ENCODE measurements around the gene SETDB1. TPM values are rescaled to one million over a fixed set of nuclear protein-coding genes. Genes with fewer than 3 reads are reported as not detected.

Gene SETDB1
- total RNA-seq, 4 donors from 2014 or later: 20.5 to 39.5 (median 25.3) TPM

DNA sequence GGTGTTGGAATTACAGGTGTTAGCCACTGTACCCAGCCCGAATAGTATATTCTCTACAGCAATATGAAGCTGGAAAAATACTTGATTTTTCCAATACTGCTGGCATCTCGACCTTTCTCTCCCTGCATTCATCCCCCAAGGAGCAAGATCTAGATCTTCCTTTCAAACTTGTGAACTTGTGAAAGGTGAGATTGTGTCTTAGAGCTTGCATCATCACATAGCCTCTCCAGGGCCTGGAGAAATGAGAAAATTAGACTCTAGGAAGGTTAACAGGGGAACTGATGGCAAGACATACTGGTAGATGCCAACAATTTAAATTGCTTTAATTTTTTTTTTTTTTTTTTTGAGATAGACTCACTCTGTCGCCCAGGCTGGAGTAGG lies 84.2 kb downstream of the SETDB1 start:
- intact Hi-C loops (cut with DNase I): no loop called here
- Histone ChIP-seq H3K4me1 (peaks cover 27 to 72% (median 28%) of the 10 kb centered on the region in 3 donors), H3K9me3 (no peaks in the 10 kb centered on the region), H3K4me3 (no peak overlapping the region), H3K27me3 (no peaks in the 10 kb centered on the region), H3K27ac (no peak overlapping the region), H3K36me3 (peaks cover 0 to 21% (median 0%) of the 10 kb centered on the region in 3 donors)
- TF ChIP-seq POLR2A (IDR thresholded peaks at IDR 0.05) (no peak), CTCF (IDR thresholded peaks at IDR 0.05) (no peak)
- no peak for DNase-seq
- 80% methylated on average over 2 to 3 of the region's 3 CpGs for WGBS, 2 donors

GRCh38 chr1:151011154-151011850 lies 85.1 kb downstream of the SETDB1 start:
- peaks cover 22 to 62% (median 26%) of the 10 kb centered on the region in 3 donors for H3K4me1 ChIP-seq
- 60 to 65% methylated on average over 4 of the region's 4 CpGs for WGBS, 2 donors
- intact Hi-C loops (cut with DNase I): no loop called here
- no peak for DNase-seq
- TF ChIP-seq POLR2A (IDR thresholded peaks at IDR 0.05): no peak
- no peak for TF ChIP-seq CTCF (IDR thresholded peaks at IDR 0.05)
- H3K9me3 ChIP-seq: no peaks in the 10 kb centered on the region
- H3K36me3 ChIP-seq: peaks cover 0 to 21% (median 0%) of the 10 kb centered on the region in 3 donors
- no peak overlapping the region for H3K4me3 ChIP-seq
- H3K27me3 ChIP-seq: no peaks in the 10 kb centered on the region
- no peak overlapping the region for H3K27ac ChIP-seq

- Histone ChIP-seq H3K9me3 (no peaks in the 10 kb centered on the region), H3K4me1 (peaks cover 8 to 49% (median 15%) of the 10 kb centered on the region in 3 donors), H3K27ac (no peak overlapping the region), H3K36me3 (peaks cover 0 to 27% (median 0%) of the 10 kb centered on the region in 3 donors), H3K27me3 (no peaks in the 10 kb centered on the region), H3K4me3 (no peak overlapping the region)
- no peak for TF ChIP-seq CTCF (IDR thresholded peaks at IDR 0.05)
- TF ChIP-seq POLR2A (IDR thresholded peaks at IDR 0.05): no peak
- intact Hi-C loops (cut with DNase I): no loop called here
- no peak for DNase-seq
- WGBS, 2 donors: 92 to 95% methylated on average over 13 to 14 of the region's 14 CpGs
These were observed 86.7 kb downstream of the SETDB1 start for GRCh38 chr1:151012684-151013471.

DNA sequence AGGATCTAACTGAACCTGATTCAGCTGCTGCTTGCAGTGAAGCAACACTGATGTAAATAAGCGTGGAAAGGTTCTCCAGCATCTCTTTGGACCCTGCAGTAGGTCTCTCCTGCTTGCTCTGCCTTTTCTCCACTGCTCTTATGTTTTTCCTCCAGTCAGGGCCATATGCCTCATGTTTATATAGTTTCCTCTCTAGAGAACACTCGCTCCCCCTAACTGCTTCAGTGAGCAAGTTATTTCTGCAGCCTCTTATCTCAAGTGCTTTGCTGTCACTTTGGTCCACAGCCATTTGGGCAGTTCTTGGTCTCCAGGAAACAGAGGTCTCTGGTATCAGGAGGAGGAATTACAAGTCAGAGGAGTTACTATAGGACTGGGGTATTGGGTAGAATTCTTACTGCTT lies 87.4 kb downstream of the SETDB1 start:
- Histone ChIP-seq H3K27ac (no peak overlapping the region), H3K4me1 (peaks cover 8 to 46% (median 14%) of the 10 kb centered on the region in 3 donors), H3K27me3 (no peaks in the 10 kb centered on the region), H3K4me3 (no peak overlapping the region), H3K9me3 (no peaks in the 10 kb centered on the region), H3K36me3 (peaks cover 0 to 33% (median 0%) of the 10 kb centered on the region in 3 donors)
- 63 to 65% methylated on average over 2 of the region's 2 CpGs for WGBS, 2 donors
- TF ChIP-seq CTCF (IDR thresholded peaks at IDR 0.05): no peak
- no peak for TF ChIP-seq POLR2A (IDR thresholded peaks at IDR 0.05)
- DNase-seq: no peak
- intact Hi-C loops (cut with DNase I): no loop called here

Other genes with a start within 250 kb of the SETDB1 start
- gene GOLPH3L, start 229.2 kb upstream of the SETDB1 start, total RNA-seq: 10 to 100 TPM; 26.1 to 38.6 (median 31.8) TPM
- 10 to 100 TPM in 1 of 4 donors, 1 to 10 TPM in 2, not detected in 1; 4.1 to 10.1 (median 9.3) TPM for gene HORMAD1, start 205.5 kb upstream of the SETDB1 start, total RNA-seq
- 10 to 100 TPM; 19.7 to 82.4 (median 48.0) TPM for gene CTSS, start 160.6 kb upstream of the SETDB1 start, total RNA-seq
- 10 to 100 TPM in 2 of 4 donors, 1 to 10 TPM in 2; 3.0 to 71.7 (median 38.5) TPM for gene CTSK, start 118.1 kb upstream of the SETDB1 start, total RNA-seq
- gene ARNT, start 49.8 kb upstream of the SETDB1 start, total RNA-seq: 10 to 100 TPM; 20.5 to 39.9 (median 25.0) TPM
- gene CTXND2, start 39.2 kb upstream of the SETDB1 start, total RNA-seq: not detected
- gene CERS2, start 48.5 kb downstream of the SETDB1 start, total RNA-seq: 10 to 100 TPM; 18.2 to 72.7 (median 45.4) TPM
- 1 to 10 TPM; 1.2 to 7.8 (median 4.4) TPM for gene ANXA9, start 55.9 kb downstream of the SETDB1 start, total RNA-seq
- 10 to 100 TPM; 25.4 to 52.5 (median 37.1) TPM for gene MINDY1, start 80.5 kb downstream of the SETDB1 start, total RNA-seq
- 10 to 100 TPM in 3 of 4 donors, 1 to 10 TPM in 1; 8.9 to 21.0 (median 15.9) TPM for gene PRUNE1, start 82.1 kb downstream of the SETDB1 start, total RNA-seq
- 100 to 1,000 TPM in 1 of 4 donors, 10 to 100 TPM in 3; 52.7 to 168 (median 96.1) TPM for gene BNIPL, start 110.2 kb downstream of the SETDB1 start, total RNA-seq
- gene C1orf56, start 121.4 kb downstream of the SETDB1 start, total RNA-seq: 1 to 10 TPM in 3 of 4 donors, under 1 TPM in 1; 0.23 to 3.2 (median 2.3) TPM
- 100 to 1,000 TPM in 3 of 4 donors, 10 to 100 TPM in 1; 86.7 to 128 (median 115) TPM for gene CDC42SE1, start 133.3 kb downstream of the SETDB1 start, total RNA-seq
- gene MLLT11, start 134.0 kb downstream of the SETDB1 start, total RNA-seq: 1 to 10 TPM in 2 of 4 donors, under 1 TPM in 2; 0.38 to 1.6 (median 0.92) TPM
- gene GABPB2, start 144.4 kb downstream of the SETDB1 start, total RNA-seq: 10 to 100 TPM in 3 of 4 donors, 1 to 10 TPM in 1; 7.1 to 15.8 (median 11.0) TPM
- gene SEMA6C, start 220.3 kb downstream of the SETDB1 start, total RNA-seq: 1 to 10 TPM in 3 of 4 donors, under 1 TPM in 1; 0.91 to 3.8 (median 2.0) TPM
- gene TNFAIP8L2, start 230.3 kb downstream of the SETDB1 start, total RNA-seq: 1 to 10 TPM in 2 of 4 donors, not detected in 2; 2.3 to 5.7 TPM
- 1 to 10 TPM; 4.6 to 8.8 (median 5.9) TPM for gene LYSMD1, start 239.5 kb downstream of the SETDB1 start, total RNA-seq
- 10 to 100 TPM; 15.2 to 29.8 (median 18.5) TPM for gene SCNM1, start 239.8 kb downstream of the SETDB1 start, total RNA-seq
- not detected for gene TMOD4, start 249.6 kb downstream of the SETDB1 start, total RNA-seq